DMS153 treated with DMSO at 0.1 percent for 48 hours (cell line): Measurements from ENCODE around the gene NUAK1.

ENCODE experiments used
- DNase-seq: peaks from one replicate; lab custom pipeline; 2025; ENCODE audit not compliant: unreplicated experiment; lab: John Stamatoyannopoulos, UW

The NUAK1 gene

DNA sequence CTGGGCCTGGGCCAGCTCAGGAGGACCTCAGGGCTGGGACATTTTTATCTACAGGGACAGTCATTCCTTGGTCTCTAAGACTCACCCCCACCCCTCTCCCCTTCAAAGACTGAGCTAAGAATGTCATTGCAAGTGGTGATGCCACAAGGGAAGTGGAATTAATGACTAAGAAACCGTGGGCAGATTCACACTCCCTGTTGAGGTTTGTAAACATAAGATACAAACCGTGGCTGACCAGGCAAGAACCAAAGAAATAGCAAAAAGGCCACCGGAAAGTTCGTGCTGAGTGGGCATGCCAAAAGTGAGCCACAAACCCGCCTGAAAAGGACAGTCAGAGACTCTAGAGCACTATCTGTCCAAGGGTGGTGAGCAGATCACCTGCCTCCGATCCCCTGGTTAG, 25.7 kb downstream of the NUAK1 start:
- DNase-seq: no peak

DNA sequence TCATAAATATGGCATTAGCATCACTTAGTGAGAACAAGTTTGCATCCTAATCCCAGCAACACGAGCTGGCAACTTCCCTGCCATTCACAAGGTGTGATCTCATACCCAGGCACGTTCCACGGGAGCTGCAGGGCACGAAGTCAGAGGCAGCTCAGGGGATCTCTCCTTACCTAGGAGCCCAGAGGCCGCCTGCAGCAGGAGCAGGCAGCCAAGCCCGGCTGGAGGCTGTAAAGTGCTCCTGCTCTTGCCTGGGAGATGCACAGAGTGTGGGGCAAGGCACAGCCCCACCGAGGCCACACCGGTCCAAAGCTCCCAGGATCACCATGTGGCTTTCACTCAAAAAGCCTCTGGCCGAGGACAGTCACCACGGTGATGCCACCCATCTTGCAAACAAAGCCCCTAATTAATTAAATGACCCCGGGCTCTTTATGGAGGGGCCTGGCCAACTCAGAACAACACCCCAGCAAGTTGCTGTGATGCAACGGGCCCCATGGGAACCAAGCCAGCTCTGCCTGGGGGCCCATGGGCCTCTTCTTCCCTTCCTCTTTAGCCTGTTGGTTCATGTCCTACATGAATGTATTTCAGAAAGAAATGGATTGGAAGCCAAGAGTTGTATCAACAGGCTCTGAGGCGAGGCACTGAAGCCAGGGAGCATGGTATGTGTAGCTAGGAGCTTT, 26.5 kb downstream of the NUAK1 start:
- DNase-seq: no peak

DNA sequence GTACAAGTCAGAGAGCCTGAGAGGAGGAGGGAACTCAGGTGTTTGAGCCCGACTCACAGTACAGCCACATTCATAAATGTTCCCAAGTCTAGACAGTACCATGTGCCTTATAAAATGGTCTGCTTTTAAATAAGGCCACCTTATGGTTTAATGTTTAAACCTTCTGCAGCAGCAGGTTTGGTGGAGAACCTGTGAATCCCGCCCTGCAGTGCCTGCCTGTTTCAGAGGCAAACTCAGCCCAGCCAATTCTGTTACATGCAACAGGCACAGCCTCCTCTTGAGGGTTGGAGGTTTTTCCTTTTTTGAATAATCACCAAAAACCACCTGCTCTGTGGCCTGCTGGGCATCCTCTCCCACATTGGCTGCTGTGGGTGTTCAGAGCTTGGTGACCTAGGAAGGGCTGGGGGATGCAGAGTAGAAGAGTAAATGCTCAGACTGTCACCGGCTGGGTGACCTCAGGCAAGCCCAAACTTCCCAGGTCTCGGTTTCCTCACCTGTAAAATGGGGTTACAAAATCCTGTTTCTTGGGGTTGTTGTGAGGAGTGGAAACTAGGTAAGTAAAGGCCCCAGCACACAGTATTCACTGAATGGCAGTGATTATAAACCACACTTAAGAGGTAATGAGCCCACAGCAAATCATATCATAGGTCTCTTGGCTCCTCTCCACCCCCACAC, 28.0 kb downstream of the NUAK1 start:
- no peak for DNase-seq

GRCh38 chr12:106109168-106109910, 29.4 kb downstream of the NUAK1 start:
- no peak for DNase-seq

DNA sequence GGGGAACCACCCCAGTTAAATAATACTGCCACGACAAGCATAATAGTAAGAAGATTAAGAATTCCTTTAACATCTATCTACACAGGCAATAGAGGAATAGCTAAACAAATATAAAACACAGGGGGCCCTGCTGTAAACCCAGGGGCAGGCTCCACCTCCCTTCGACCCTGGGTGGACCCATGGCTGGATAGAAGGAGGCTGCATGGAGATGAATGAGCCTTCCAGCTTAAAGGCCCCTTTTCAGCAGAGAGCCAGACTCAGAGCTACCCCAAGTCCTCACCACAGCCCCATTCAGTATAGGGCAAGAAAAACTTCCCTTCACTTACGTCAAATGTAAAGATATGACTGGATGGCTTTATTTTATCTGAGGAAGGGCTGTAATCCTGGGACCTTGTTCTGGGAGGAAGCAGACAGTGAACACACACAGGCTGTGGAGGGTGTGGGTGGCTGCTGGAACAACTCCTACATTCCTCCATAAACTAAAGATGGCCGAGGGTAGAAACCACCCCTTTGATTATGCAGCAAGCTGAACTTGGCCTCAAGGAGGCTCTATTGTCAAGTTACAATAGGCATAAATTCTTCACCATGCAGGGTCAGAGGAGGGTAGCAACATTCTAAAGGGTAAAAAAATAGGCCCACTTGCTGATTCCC, 30.4 kb downstream of the NUAK1 start:
- DNase-seq: no peak

GRCh38 chr12:106107566-106107965, 31.2 kb downstream of the NUAK1 start:
- DNase-seq: no peak

- DNase-seq: no peak
Observed at GRCh38 chr12:106106892-106107291, 31.9 kb downstream of the NUAK1 start.

DNA sequence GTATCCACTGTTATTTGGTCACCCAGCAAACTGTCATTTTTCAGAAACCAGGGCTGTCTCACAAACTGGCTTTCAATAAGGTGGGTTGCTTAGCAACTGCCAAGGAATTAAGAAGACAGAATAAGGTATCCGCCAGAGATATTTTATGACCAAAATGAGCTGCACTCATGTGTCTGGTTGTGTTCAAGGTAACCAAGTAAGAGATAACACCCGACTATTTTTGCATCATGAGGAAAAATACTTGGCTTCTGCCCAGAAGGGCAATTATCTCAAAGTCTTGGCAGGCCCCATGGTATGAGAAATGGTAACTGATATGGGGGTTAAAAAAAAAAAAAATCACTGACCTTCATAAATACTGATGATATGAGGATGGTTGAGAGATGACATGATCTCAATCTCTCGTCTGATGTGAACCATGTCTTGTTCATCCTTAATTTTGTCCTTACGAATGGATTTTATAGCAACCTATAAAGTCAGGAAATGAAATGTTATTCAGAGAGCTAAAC, 32.6 kb downstream of the NUAK1 start:
- no peak for DNase-seq

GRCh38 chr12:106101803-106102202, 37.0 kb downstream of the NUAK1 start:
- no peak for DNase-seq

- DNase-seq: no peak
Observed at GRCh38 chr12:106098691-106099200, 40.0 kb downstream of the NUAK1 start.

DNA sequence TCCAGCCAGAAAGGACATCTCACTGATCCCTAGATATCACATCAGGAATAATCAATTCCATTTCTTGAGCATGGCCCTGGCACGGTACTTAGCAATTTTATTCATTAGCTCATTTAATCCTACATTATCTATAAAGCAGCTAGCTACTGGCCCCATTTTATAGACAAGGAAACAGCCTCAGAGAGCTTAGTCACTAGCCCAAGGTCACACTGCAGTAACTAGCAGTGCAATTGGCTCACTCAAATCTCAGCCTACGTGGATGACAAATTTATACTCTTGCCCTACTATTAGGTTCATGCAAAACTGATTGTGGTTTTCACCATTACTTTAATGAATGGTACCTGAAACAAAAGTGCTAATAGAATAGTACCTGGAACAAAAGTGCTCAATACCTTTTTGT, 41.7 kb downstream of the NUAK1 start:
- DNase-seq: no peak

GRCh38 chr12:106096376-106096775, 42.4 kb downstream of the NUAK1 start:
- no peak for DNase-seq

- DNase-seq: no peak
Observed at GRCh38 chr12:106094304-106094703, 44.5 kb downstream of the NUAK1 start.

DNA sequence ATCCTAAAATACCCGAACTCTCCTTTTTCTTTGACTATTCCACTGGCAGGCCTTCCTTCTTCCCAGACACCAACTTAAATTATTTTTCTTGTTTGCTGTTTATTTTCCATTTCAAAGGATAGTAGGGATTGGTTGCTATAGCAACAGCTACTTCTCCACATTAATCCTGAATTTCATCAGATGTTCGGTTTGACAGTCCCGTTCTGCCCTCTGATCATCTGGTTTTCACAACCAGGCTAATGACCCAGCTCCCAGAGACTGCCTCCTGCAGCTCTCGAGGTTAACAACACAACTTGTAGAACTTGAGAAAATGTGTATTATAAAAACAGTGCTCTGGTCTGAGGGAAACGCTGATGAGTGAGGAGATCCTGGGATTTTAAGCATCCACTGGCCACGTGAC, 45.5 kb downstream of the NUAK1 start:
- no peak for DNase-seq

DNA sequence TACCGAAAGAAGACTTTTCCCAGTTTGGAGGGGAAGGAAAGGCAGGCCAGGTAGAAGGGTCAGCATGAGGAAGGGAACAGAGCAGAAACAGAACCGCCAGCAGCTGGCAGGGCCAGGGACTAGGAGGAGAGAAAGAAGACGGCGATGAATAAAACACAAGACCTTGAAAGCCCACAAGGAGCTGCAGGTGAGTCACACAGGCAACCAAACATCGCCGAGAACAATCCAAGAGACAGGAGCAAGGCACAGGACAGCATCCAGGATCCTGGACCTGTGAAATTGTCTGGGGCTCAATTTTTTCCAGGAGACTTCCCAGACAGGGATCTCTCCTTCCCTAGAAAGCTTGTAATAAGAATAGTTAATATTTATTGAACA, 47.3 kb downstream of the NUAK1 start:
- DNase-seq: no peak

DNA sequence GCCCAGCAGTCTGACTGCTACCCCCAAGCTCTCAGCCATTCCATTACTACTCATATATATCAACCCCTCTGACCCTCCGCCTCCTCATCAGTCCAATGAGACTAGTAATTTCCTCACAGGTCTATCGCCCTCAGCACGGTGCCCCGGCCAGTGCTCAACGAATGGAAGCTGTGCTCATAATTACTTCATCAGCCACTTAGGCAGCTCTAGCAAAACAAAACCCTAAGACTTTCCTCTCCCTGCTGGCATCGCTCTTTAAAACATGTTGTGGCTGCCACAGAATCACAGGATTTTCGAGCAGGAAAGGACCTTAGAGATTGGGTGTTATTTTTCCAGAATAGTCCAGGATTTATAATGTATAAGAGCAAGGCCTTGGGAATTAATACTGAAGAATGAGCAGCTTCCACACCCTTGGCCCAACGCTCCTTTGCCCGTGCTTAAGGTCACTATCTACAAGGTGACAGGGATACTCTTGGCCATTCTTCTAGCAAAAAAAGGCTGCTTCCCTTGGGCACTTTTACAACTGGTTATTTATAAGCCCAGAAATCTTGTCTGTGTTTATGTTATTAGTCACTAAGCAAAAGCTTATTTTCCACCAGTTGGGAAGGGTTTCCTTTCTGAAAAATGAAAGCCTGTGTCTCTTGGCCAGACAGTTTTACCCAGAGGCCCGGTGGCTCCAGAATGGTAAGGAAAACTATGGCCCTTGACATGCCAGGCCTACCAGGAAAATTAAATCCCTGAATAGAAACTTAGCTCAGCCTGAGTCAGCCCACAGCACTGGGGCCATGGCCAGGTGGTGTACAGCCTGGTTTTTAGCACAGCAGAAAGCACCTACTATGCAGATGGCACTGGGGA, 47.9 kb downstream of the NUAK1 start:
- DNase-seq: no peak

DNA sequence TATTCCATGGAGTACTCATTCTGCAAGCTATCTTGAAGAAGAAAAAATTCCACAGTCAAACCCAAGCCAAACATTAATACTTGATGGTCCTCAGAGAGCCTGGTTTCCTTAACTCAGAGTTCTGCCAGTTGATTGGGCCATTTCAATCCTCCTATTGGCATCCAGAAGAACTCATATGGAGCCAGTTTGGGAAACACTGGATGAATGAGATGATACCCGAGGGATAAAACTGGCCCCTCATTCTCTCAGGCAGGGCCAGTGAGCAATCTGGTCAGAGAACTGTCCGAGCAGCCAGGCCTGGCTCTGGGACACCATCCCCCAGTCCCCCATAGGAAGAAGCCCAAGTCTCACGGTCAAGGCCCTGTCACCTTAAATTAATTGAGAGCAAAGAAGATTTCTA, 48.8 kb downstream of the NUAK1 start:
- DNase-seq: no peak

GRCh38 chr12:106088811-106089485, 49.8 kb downstream of the NUAK1 start:
- no peak for DNase-seq

GRCh38 chr12:106088246-106088808, 50.4 kb downstream of the NUAK1 start:
- no peak for DNase-seq

DNA sequence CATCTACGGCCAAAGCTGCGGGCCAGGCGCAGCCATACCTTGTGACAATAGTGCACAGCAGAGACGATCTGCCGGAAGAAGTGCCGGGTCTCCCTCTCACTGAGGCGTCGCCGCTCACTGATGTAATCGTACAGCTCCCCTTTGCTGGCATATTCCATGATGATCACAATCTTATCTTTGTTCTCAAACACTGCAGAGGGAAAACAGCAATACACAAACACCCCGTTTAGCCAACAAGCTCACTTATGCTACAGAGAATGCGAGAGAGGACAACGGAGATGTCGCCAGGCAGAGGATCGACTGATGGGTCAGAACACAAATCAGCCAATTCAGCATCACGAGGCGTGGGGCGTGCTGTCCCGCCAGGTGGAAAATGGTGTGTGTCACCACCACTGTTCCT, 52.1 kb downstream of the NUAK1 start:
- no peak for DNase-seq
